RWPE1 (cell line): ENCODE results near the gene PRMT3.

Source experiments
- CTCF ChIA-PET: fragments of 350-600 bp; sonication (Branson Sonifier 250); formaldehyde crosslinking; extraction: SDS; loops from one replicate; lab custom pipeline; 2021; lab: Yijun Ruan, JAX
- POLR2A ChIA-PET: fragments of 400-600 bp; formaldehyde crosslinking; extraction: SDS; loops from one replicate; lab custom pipeline; 2020; ENCODE audit warnings: antibody characterized with exemption; ENCODE audit not compliant: low non-redundant PET; lab: Yijun Ruan, JAX
- DNase-seq: peaks from one replicate; pipeline ENCODE4 v3.0.0; 2012; ENCODE audit warnings: low spot score
- H3K27ac ChIP-seq: fragments of 450-650 bp; 2 replicates; pipeline ENCODE4 v1.5.1; 2017
- CTCF ChIP-seq: fragments of 450-650 bp; conservative IDR thresholded peaks from 2 replicates; pipeline ENCODE4 v1.5.1; 2017; ENCODE audit warnings: low read depth, mild to moderate bottlenecking

Gene PRMT3

GRCh38 chr11:20488352-20488751 is 100.8 kb downstream of the PRMT3 start:
- CTCF ChIA-PET: no interaction called here
- no peak for TF ChIP-seq CTCF
- POLR2A ChIA-PET: no interaction called here
- no peak overlapping the region for H3K27ac ChIP-seq
- DNase-seq: no peak

GRCh38 chr11:20489948-20490347 is 102.4 kb downstream of the PRMT3 start:
- no peak for TF ChIP-seq CTCF
- no peak overlapping the region for H3K27ac ChIP-seq
- CTCF ChIA-PET: no interaction called here
- no peak for DNase-seq
- POLR2A ChIA-PET: no interaction called here

- no peak for DNase-seq
- ChIA-PET CTCF (no interaction called here), POLR2A (no interaction called here)
- TF ChIP-seq CTCF: no peak
- H3K27ac ChIP-seq: no peak overlapping the region
Measured at GRCh38 chr11:20493340-20493739, 105.8 kb downstream of the PRMT3 start.

- no peak for TF ChIP-seq CTCF
- POLR2A ChIA-PET: interaction anchor here (0.7 kb wide), 1 partner anchor 566 kb away, joined by 3 read pairs; no protein-coding TSS in a partner anchor
- CTCF ChIA-PET: interaction anchor here (0.6 kb wide), 1 partner anchor 15 kb away, joined by 3 read pairs; no protein-coding TSS in a partner anchor
- DNase-seq: no peak
- H3K27ac ChIP-seq: no peak overlapping the region
Measured at GRCh38 chr11:20497124-20497792, 109.7 kb downstream of the PRMT3 start.

- TF ChIP-seq CTCF: no peak
- ChIA-PET CTCF (no interaction called here), POLR2A (no interaction called here)
- no peak overlapping the region for H3K27ac ChIP-seq
- DNase-seq: no peak
Measured at GRCh38 chr11:20501252-20501651, 113.7 kb downstream of the PRMT3 start.

GRCh38 chr11:20501971-20502370 is 114.5 kb downstream of the PRMT3 start:
- no peak for TF ChIP-seq CTCF
- POLR2A ChIA-PET: no interaction called here
- no peak overlapping the region for H3K27ac ChIP-seq
- CTCF ChIA-PET: no interaction called here
- no peak for DNase-seq
